Neural progenitor cell (in vitro differentiated cells): ENCODE data around the gene ZNF600. TPM values are rescaled to one million over a fixed set of nuclear protein-coding genes. Genes with fewer than 3 reads are reported as not detected.

ENCODE experiments used
- DNase-seq: peaks from one replicate; pipeline ENCODE4 v3.0.0-alpha.2; 2016; ENCODE audit warnings: low spot score
- H2AFZ ChIP-seq: fragments of 200-600 bp; sonication (generic); replicated peaks from 2 replicates; pipeline ENCODE4 v1.6.1; 2016; ENCODE audit warnings: antibody characterized with exemption
- H3F3A ChIP-seq: fragments of 200-600 bp; sonication (generic); 2 replicates; pipeline ENCODE4 v1.6.1; 2016; ENCODE audit warnings: antibody characterized with exemption, low read depth
- H3K27ac ChIP-seq: fragments of 200-600 bp; sonication (generic); 2 replicates; pipeline ENCODE4 v1.5.1; 2016; ENCODE audit warnings: mild to moderate bottlenecking
- H3K27me3 ChIP-seq: fragments of 200-600 bp; sonication (generic); 2 replicates; pipeline ENCODE4 v1.6.1; 2016; ENCODE audit warnings: mild to moderate bottlenecking, moderate library complexity
- H3K36me3 ChIP-seq: fragments of 200-600 bp; sonication (generic); 2 replicates; pipeline ENCODE4 v1.5.1; 2016
- H3K4me1 ChIP-seq: fragments of 200-600 bp; sonication (generic); 2 replicates; pipeline ENCODE4 v1.6.1; 2016; ENCODE audit warnings: mixed run types
- H3K4me2 ChIP-seq: fragments of 200-600 bp; sonication (generic); 2 replicates; pipeline ENCODE4 v1.6.1; 2016
- H3K4me3 ChIP-seq: fragments of 200-600 bp; sonication (generic); 2 replicates; pipeline ENCODE4 v1.5.1; 2016
- H3K79me2 ChIP-seq: fragments of 200-600 bp; sonication (generic); 2 replicates; pipeline ENCODE4 v1.6.1; 2016; ENCODE audit warnings: low read depth
- H3K9ac ChIP-seq: fragments of 200-600 bp; sonication (generic); 2 replicates; pipeline ENCODE4 v1.6.1; 2016
- H3K9me3 ChIP-seq: fragments of 200-600 bp; sonication (generic); 2 replicates; pipeline ENCODE4 v1.5.1; 2016; ENCODE audit warnings: low read depth
- H4K20me1 ChIP-seq: fragments of 200-600 bp; sonication (generic); 2 replicates; pipeline ENCODE4 v1.6.1; 2016; ENCODE audit warnings: low read depth
- H3K27ac Mint-ChIP-seq: 3 replicates; pipeline ENCODE4 v1.8.0; 2021; ENCODE audit warnings: mixed read lengths
- H3K27me3 Mint-ChIP-seq: 2 replicates; pipeline ENCODE4 v1.8.0; 2022; ENCODE audit warnings: low read depth, mild to moderate bottlenecking, inconsistent platforms, moderate library complexity, mixed read lengths; ENCODE audit not compliant: insufficient read depth
- H3K36me3 Mint-ChIP-seq: 3 replicates; pipeline ENCODE4 v1.8.0; 2021; ENCODE audit warnings: mixed read lengths
- H3K4me1 Mint-ChIP-seq: 3 replicates; pipeline ENCODE4 v1.8.0; 2021; ENCODE audit warnings: mixed read lengths
- H3K4me3 Mint-ChIP-seq: 3 replicates; pipeline ENCODE4 v1.8.0; 2021; ENCODE audit warnings: mild to moderate bottlenecking, moderate library complexity, mixed read lengths
- H3K9me3 Mint-ChIP-seq: 3 replicates; pipeline ENCODE4 v1.8.0; 2020; ENCODE audit warnings: mixed read lengths
- EZH2 ChIP-seq: fragments of 200-600 bp; sonication (generic); IDR thresholded peaks from 2 replicates; pipeline ENCODE4 v1.6.1; 2017; ENCODE audit warnings: antibody characterized with exemption, mild to moderate bottlenecking, moderate library complexity
- EZH2phosphoT487 ChIP-seq: fragments of 200-600 bp; sonication (generic); IDR thresholded peaks from 2 replicates; pipeline ENCODE4 v1.6.1; 2017; ENCODE audit warnings: antibody characterized with exemption
- total RNA-seq: library from RNA; depleted of rRNA; stranded (reverse); fragments of >200 nt; gene quantifications from 2 replicates; pipeline ENCODE4 v1.2.3, GENCODE V29; 2015; ENCODE audit warnings: low replicate concordance
- TF ChIP-seq, protein P1 (sequence below): fragments of 200-600 bp; sonication (generic); IDR thresholded peaks from 2 replicates; pipeline ENCODE4 v1.5.1; 2017; ENCODE audit warnings: antibody characterized with exemption, mild to moderate bottlenecking

ZNF600 gene
- total RNA-seq, 1 donor from 2014 or later = 2.7 TPM

DNA sequence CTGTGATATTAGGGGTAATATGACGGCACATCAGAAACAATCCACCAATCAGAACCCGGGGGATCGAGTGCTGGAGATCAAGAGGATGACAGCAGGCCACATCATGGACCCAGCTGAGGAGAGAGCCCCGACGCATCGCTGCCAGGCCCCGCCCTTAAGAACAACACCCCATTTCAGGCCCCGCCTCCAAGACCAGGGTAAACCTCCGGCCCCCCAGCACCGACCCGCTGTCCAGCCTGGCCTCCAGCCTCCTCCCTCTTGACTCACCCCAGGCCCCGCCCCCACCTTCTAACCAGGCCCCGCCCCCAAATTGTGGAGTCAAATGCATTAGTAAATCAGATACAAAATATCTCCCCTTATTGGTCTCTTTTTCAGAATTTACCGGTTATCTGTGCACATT, 47.0 kb downstream of the ZNF600 start:
- Histone ChIP-seq H3K79me2 (no peaks in the 10 kb centered on the region), H3K9me3 (no peaks in the 10 kb centered on the region), H3K27ac (no peak overlapping the region), H3F3A (peaks cover 26% of the 10 kb centered on the region), H2AFZ (no peak overlapping the region), H3K4me1 (peaks cover 33% of the 10 kb centered on the region), H3K4me3 (no peak overlapping the region), H3K36me3 (no peaks in the 10 kb centered on the region), H3K4me2 (no peak overlapping the region), H3K27me3 (no peaks in the 10 kb centered on the region), H4K20me1 (no peaks in the 10 kb centered on the region), H3K9ac (no peak overlapping the region)
- no peak for TF ChIP-seq EZH2
- TF ChIP-seq, protein P1, sequence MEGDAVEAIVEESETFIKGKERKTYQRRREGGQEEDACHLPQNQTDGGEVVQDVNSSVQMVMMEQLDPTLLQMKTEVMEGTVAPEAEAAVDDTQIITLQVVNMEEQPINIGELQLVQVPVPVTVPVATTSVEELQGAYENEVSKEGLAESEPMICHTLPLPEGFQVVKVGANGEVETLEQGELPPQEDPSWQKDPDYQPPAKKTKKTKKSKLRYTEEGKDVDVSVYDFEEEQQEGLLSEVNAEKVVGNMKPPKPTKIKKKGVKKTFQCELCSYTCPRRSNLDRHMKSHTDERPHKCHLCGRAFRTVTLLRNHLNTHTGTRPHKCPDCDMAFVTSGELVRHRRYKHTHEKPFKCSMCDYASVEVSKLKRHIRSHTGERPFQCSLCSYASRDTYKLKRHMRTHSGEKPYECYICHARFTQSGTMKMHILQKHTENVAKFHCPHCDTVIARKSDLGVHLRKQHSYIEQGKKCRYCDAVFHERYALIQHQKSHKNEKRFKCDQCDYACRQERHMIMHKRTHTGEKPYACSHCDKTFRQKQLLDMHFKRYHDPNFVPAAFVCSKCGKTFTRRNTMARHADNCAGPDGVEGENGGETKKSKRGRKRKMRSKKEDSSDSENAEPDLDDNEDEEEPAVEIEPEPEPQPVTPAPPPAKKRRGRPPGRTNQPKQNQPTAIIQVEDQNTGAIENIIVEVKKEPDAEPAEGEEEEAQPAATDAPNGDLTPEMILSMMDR = no peak
- no peak for TF ChIP-seq EZH2phosphoT487
- H3K27me3 Mint-ChIP-seq = peaks cover 6% of the 10 kb centered on the region
- H3K9me3 Mint-ChIP-seq = peaks cover 43% of the 10 kb centered on the region
- H3K27ac Mint-ChIP-seq = no peak overlapping the region
- H3K4me1 Mint-ChIP-seq = peaks cover 4% of the 10 kb centered on the region
- no peak for DNase-seq
- no peak overlapping the region for H3K4me3 Mint-ChIP-seq
- H3K36me3 Mint-ChIP-seq = peaks cover 2% of the 10 kb centered on the region

- peaks cover 30% of the 10 kb centered on the region for H3K9me3 Mint-ChIP-seq
- H3K4me2 ChIP-seq = peak overlapping the region; percentile 64
- peaks cover 15% of the 10 kb centered on the region for H3K79me2 ChIP-seq
- no peaks in the 10 kb centered on the region for H3K36me3 ChIP-seq
- H3K9ac ChIP-seq = no peak overlapping the region
- H3K27me3 ChIP-seq = no peaks in the 10 kb centered on the region
- peaks cover 14% of the 10 kb centered on the region for H3K4me1 Mint-ChIP-seq
- peak overlapping the region; percentile 88 for H3K27ac ChIP-seq
- H3K4me1 ChIP-seq = peaks cover 11% of the 10 kb centered on the region
- H3K27ac Mint-ChIP-seq = peak overlapping the region; percentile 86
- peak overlapping the region; percentile 94 for H3K4me3 Mint-ChIP-seq
- TF ChIP-seq EZH2phosphoT487 (no peak), EZH2 (no peak)
- TF ChIP-seq, protein P1 = no peak
- no peaks in the 10 kb centered on the region for H4K20me1 ChIP-seq
- H3K4me3 ChIP-seq = peak overlapping the region; percentile 76
- peaks cover 3% of the 10 kb centered on the region for H3K27me3 Mint-ChIP-seq
- peaks cover 14% of the 10 kb centered on the region for H3F3A ChIP-seq
- no peaks in the 10 kb centered on the region for H3K9me3 ChIP-seq
- H3K36me3 Mint-ChIP-seq = no peaks in the 10 kb centered on the region
- peak; percentile 90 for DNase-seq
- peak overlapping the region; percentile 34 for H2AFZ ChIP-seq
Observed at GRCh38 chr19:52735734-52736133, 50.9 kb downstream of the ZNF600 start.

DNA sequence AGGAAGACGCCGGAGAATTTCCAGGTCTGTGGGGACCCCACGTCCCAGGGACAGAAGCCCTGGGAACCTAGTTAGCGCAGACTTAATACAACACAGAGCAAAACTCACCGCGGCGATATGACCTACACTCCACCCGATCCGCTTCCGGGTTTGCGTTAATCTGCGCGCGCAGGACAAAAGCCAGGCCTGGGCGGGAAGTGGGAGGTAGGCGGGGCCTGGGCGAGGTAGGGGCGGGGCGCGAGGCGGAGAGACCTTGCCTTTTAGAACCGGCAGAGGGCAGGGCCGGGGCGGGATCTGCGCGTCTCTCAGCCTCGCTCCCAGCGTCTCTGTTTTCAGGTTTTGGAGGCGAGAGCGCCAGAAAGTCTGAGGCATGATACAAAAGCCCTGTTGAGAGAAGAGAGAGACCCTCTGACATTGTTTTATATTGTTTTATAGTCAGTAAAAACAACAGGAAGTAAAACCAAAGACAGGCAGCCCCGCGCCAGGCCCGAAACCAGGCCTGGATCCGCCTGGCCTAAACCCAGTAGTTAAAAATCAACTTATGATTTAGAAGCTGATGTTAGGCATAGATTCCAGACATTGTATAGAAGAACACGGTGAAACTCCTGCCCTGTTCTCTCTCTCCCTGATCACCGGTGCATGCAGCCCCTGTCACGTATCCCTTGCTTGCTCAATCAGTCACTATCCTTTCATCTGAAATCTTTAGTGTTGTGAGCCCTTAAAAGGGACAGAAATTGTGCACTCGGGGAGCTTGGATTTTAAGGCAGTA, 51.5 kb downstream of the ZNF600 start, which contains the start of gene ZNF611:
Gene ZNF611, minus strand, starts transcription at position 152 of the 769 bp plus-strand sequence. CDS start 19,150 bp downstream, outside the sequence.
- Histone ChIP-seq H3K4me1 (peaks cover 6% of the 10 kb centered on the region), H3K27ac (peak within 1 kb of the TSS; percentile 88), H3K4me2 (peak within 1 kb of the TSS; percentile 72), H3F3A (peaks cover 14% of the 10 kb centered on the region), H3K9me3 (no peaks in the 10 kb centered on the region), H4K20me1 (no peaks in the 10 kb centered on the region), H3K79me2 (peaks cover 15% of the 10 kb centered on the region), H3K36me3 (no peaks in the 10 kb centered on the region), H3K9ac (peak within 1 kb of the TSS; percentile 76), H3K4me3 (peak within 1 kb of the TSS; percentile 76), H2AFZ (peak within 1 kb of the TSS; percentile 81), H3K27me3 (no peaks in the 10 kb centered on the region)
- Mint-ChIP-seq H3K4me1 (peaks cover 14% of the 10 kb centered on the region), H3K27me3 (peaks cover 3% of the 10 kb centered on the region), H3K9me3 (peaks cover 26% of the 10 kb centered on the region), H3K36me3 (no peaks in the 10 kb centered on the region), H3K4me3 (peak within 1 kb of the TSS; percentile 94), H3K27ac (peak within 1 kb of the TSS; percentile 86)
- DNase-seq = peak; percentile 98
- TF ChIP-seq, protein P1 = peak; percentile 66
- TF ChIP-seq EZH2 (no peak), EZH2phosphoT487 (no peak)
